Stomach (tissue), 9 donors: ENCODE measurements around the gene ZNF444. TPM values are rescaled to one million over a fixed set of nuclear protein-coding genes. Genes with fewer than 3 reads are reported as not detected.

Experiments used
- DNase-seq, 2 donors: peaks; one replicate each; pipeline versions ENCODE4 v3.0.0 to v3.0.0-alpha.2; 2013 to 2019
- H3K27ac ChIP-seq, 5 donors: fragments of 200-600 bp in 4 of 5; sonication (generic) in 4 of 5; one replicate each; pipeline ENCODE4 v1.5.1; 2013 to 2019; ENCODE audit warnings: mild to moderate bottlenecking in 1 of 5, moderate library complexity in 1 of 5
- H3K27me3 ChIP-seq, 3 donors: fragments of 200-600 bp; sonication (generic); one replicate each; pipeline ENCODE4 v1.5.1; 2017 to 2019; ENCODE audit warnings: mixed run types in 1 of 3
- H3K36me3 ChIP-seq, 4 donors: fragments of 200-600 bp; sonication (generic); 1 replicate in 3 of 4; 2 replicates in 1 of 4; pipeline ENCODE4 v1.5.1; 2016 to 2019
- H3K4me1 ChIP-seq, 4 donors: fragments of 200-600 bp; sonication (generic); one replicate each; pipeline ENCODE4 v1.5.1; 2016 to 2019
- H3K4me3 ChIP-seq, 4 donors: fragments of 200-600 bp; sonication (generic) in 3 of 4; one replicate each; pipeline ENCODE4 v1.5.1; 2016 to 2019; ENCODE audit warnings: mild to moderate bottlenecking in 1 of 4
- H3K9me3 ChIP-seq, 4 donors: fragments of 200-600 bp; sonication (generic); one replicate each; pipeline ENCODE4 v1.5.1; 2016 to 2019
- EP300 ChIP-seq: sonication (generic); formaldehyde crosslinking; IDR thresholded peaks from one replicate; pipeline ENCODE4 v1.6.1; 2017; ENCODE audit warnings: antibody characterized with exemption
- POLR2A ChIP-seq, 4 donors: fragments of 450-650 bp; IDR thresholded peaks; one replicate each; pipeline ENCODE4 v1.6.1; 2016; ENCODE audit warnings: antibody characterized with exemption in 4 of 4, control low read depth in 2 of 4, mild to moderate bottlenecking in 1 of 4, moderate library complexity in 1 of 4
- POLR2AphosphoS5 ChIP-seq, 3 donors: sonication (generic); formaldehyde crosslinking; IDR thresholded peaks; one replicate each; pipeline ENCODE4 v1.6.1; 2016; ENCODE audit warnings: antibody characterized with exemption in 3 of 3
- WGBS, 5 donors: extraction: QIAGEN DNeasy Blood & Tissue Kit in 3 of 5; methylation state at CpG; one replicate each; pipeline versions ENCODE4 v1.1.5 to v1.1.7; 2013 to 2018; 5-methylcytosine and 5-hydroxymethylcytosine counted together
- intact Hi-C: fragments of 100-400 bp; cut with DNase I; formaldehyde crosslinking; loops from one replicate; pipeline ENCODE4 v1.15.1; 2023; ENCODE audit warnings: low total_unique reads
- polyA plus RNA-seq, 3 donors: library from polyadenylated mRNA; stranded (reverse); fragments of 200-250 nt; gene quantifications; one replicate each; pipeline ENCODE4 v1.2.3, GENCODE V29; 2013
- total RNA-seq, 5 donors: library from RNA; depleted of rRNA; stranded (reverse); fragments of >200 nt; gene quantifications; one replicate each; pipeline versions ENCODE4 v1.1.0 to v1.2.3, GENCODE V29; 2014 to 2016
- TF ChIP-seq, protein P1 (sequence below), 7 experiments: fragments of 450-650 bp in 4 of 7; fragments of 200-600 bp in 3 of 7; sonication (generic) in 3 of 7; IDR thresholded peaks; one replicate each; pipeline ENCODE4 v1.5.1; 2016 to 2019; ENCODE audit warnings: antibody characterized with exemption in 7 of 7, control low read depth in 2 of 7, mild to moderate bottlenecking in 1 of 7
- donor health status: healthy with polysubstance abuse.
- donor health status: Bipolar disorder and iron deficiency.
- donor health status: healthy.

ZNF444 gene
- total and polyA plus RNA-seq, 8 donors = 13.4 to 77.0 (median 48.7) TPM

DNA sequence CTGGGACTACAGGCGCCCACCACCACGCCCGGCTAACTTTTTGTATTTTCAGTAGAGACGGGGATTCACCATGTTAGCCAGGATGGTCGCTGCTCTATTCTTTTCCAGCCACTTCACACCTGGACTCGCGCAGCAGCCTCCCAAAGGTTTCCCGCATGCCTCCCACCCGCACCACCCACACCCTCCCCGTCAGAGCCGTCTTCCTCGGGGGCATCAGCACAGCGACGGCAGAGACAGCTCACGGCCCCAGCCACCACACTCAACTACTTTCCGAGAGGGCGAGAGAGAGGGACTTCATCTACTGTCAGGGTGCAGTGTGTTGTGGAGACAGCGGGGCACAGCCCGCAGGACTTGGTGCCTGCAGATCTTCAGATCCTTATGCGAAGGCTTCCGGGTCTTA is 25.6 kb upstream of the ZNF444 start:
- peaks cover 0 to 19% (median 2%) of the 10 kb centered on the region in 4 donors for H3K36me3 ChIP-seq
- intact Hi-C loops = no loop called here
- peaks cover 77 to 98% (median 95%) of the 10 kb centered on the region in 4 donors for H3K4me1 ChIP-seq
- DNase-seq = no peak
- TF ChIP-seq, protein P1, sequence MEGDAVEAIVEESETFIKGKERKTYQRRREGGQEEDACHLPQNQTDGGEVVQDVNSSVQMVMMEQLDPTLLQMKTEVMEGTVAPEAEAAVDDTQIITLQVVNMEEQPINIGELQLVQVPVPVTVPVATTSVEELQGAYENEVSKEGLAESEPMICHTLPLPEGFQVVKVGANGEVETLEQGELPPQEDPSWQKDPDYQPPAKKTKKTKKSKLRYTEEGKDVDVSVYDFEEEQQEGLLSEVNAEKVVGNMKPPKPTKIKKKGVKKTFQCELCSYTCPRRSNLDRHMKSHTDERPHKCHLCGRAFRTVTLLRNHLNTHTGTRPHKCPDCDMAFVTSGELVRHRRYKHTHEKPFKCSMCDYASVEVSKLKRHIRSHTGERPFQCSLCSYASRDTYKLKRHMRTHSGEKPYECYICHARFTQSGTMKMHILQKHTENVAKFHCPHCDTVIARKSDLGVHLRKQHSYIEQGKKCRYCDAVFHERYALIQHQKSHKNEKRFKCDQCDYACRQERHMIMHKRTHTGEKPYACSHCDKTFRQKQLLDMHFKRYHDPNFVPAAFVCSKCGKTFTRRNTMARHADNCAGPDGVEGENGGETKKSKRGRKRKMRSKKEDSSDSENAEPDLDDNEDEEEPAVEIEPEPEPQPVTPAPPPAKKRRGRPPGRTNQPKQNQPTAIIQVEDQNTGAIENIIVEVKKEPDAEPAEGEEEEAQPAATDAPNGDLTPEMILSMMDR (IDR thresholded peaks at IDR 0.05) = no peak
- TF ChIP-seq POLR2A (IDR thresholded peaks at IDR 0.05) (no peak), POLR2AphosphoS5 (IDR thresholded peaks at IDR 0.05) (no peak), EP300 (no peak)
- H3K4me3 ChIP-seq = no peak overlapping the region
- H3K27ac ChIP-seq = no peak overlapping the region
- no peaks in the 10 kb centered on the region for H3K9me3 ChIP-seq
- WGBS, 5 donors = 93 to 98% (median 95%) methylated on average over 21 of the region's 21 CpGs
- no peaks in the 10 kb centered on the region for H3K27me3 ChIP-seq

DNA sequence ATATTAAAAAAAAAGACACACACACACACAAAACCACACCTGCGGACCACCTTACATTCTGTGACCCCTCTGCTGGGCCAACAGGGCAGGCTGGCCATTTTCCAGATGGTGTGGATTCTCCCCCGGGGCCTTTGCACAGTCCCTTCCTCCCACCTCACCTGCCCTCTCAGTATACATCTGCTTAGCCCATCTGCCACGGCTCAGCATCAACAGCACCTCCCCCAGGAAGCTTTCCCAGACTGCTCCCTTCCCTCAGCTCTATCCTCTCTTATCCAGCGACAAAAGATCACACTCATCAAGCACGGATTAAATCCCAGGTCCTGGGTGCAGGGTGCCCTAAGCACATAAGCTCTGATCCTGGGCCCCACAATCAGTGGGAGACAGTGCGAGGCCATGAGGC is 24.5 kb upstream of the ZNF444 start:
- H3K4me3 ChIP-seq = no peak overlapping the region
- H3K27ac ChIP-seq = no peak overlapping the region
- TF ChIP-seq POLR2AphosphoS5 (IDR thresholded peaks at IDR 0.05) = no peak
- TF ChIP-seq EP300 = no peak
- TF ChIP-seq, protein P1 (IDR thresholded peaks at IDR 0.05) = no peak
- TF ChIP-seq POLR2A (IDR thresholded peaks at IDR 0.05) = no peak
- no peaks in the 10 kb centered on the region for H3K9me3 ChIP-seq
- intact Hi-C loops = no loop called here
- H3K4me1 ChIP-seq = peaks cover 66 to 88% (median 86%) of the 10 kb centered on the region in 4 donors
- 87 to 92% (median 90%) methylated on average over 5 to 6 of the region's 6 CpGs for WGBS, 5 donors
- peaks cover 0 to 19% (median 2%) of the 10 kb centered on the region in 4 donors for H3K36me3 ChIP-seq
- H3K27me3 ChIP-seq = no peaks in the 10 kb centered on the region
- DNase-seq = no peak

GRCh38 chr19:56117376-56117884 is 23.7 kb upstream of the ZNF444 start:
- Histone ChIP-seq H3K36me3 (peaks cover 0 to 19% (median 2%) of the 10 kb centered on the region in 4 donors), H3K27ac (peak overlapping the region; percentile 16 to 100 (median 97)), H3K27me3 (no peaks in the 10 kb centered on the region), H3K4me3 (peak overlapping the region in 1 of 4 donors; percentile 13), H3K9me3 (no peaks in the 10 kb centered on the region), H3K4me1 (peaks cover 62 to 88% (median 84%) of the 10 kb centered on the region in 4 donors)
- intact Hi-C loops = no loop called here
- TF ChIP-seq, protein P1 (IDR thresholded peaks at IDR 0.05) = no peak
- TF ChIP-seq POLR2AphosphoS5 (IDR thresholded peaks at IDR 0.05) (no peak), EP300 (no peak), POLR2A (IDR thresholded peaks at IDR 0.05) (no peak)
- WGBS, 5 donors = 49 to 80% (median 62%) methylated on average over 10 to 14 of the region's 14 CpGs
- peak in 1 of 2 donors; percentile 70 for DNase-seq

DNA sequence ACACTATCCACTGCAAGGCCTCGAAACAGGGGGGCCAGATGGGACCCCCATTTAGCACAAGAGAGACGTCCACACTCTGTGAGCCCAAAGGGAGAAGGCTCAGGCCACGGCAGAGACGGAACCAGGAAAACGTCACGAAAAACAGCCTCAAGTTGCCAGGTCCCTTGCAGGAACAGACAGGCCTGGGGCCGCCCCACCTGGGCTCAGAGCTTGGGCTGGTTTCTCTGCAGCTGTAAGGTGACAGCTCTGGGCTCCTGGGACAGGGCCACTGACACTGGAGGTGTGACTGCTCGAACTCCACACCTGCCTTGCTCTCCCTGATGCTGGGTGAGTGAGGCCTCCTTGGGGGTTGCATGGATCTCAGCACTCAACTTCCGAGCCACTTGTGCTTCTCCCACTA is 23.2 kb upstream of the ZNF444 start:
- H3K9me3 ChIP-seq = no peaks in the 10 kb centered on the region
- intact Hi-C loops = no loop called here
- peak overlapping the region; percentile 5 to 100 (median 97) for H3K27ac ChIP-seq
- TF ChIP-seq POLR2AphosphoS5 (IDR thresholded peaks at IDR 0.05) (no peak), POLR2A (IDR thresholded peaks at IDR 0.05) (no peak), EP300 (no peak)
- TF ChIP-seq, protein P1 (IDR thresholded peaks at IDR 0.05) = no peak
- 45 to 53% (median 50%) methylated on average over 5 to 9 of the region's 9 CpGs for WGBS, 5 donors
- peaks cover 58 to 85% (median 79%) of the 10 kb centered on the region in 4 donors for H3K4me1 ChIP-seq
- H3K4me3 ChIP-seq = peak overlapping the region in 1 of 4 donors; percentile 13
- H3K27me3 ChIP-seq = no peaks in the 10 kb centered on the region
- no peak for DNase-seq
- H3K36me3 ChIP-seq = peaks cover 0 to 19% (median 2%) of the 10 kb centered on the region in 4 donors
